K562 treated with DMSO at 1 percent for 12 hours (cell line): ENCODE measurements around the gene PRCP. TPM values are rescaled to one million over a fixed set of nuclear protein-coding genes. Genes with fewer than 3 reads are reported as not detected.

Experiments
- total RNA-seq: library from RNA; unstranded; fragments of 300-600 nt; gene quantifications from 2 replicates; pipeline ENCODE4 v1.2.3, GENCODE V29; 2022; ENCODE audit not compliant: insufficient read depth

PRCP gene
- 27.0 and 38.7 TPM in 2 replicates for total RNA-seq

DNA sequence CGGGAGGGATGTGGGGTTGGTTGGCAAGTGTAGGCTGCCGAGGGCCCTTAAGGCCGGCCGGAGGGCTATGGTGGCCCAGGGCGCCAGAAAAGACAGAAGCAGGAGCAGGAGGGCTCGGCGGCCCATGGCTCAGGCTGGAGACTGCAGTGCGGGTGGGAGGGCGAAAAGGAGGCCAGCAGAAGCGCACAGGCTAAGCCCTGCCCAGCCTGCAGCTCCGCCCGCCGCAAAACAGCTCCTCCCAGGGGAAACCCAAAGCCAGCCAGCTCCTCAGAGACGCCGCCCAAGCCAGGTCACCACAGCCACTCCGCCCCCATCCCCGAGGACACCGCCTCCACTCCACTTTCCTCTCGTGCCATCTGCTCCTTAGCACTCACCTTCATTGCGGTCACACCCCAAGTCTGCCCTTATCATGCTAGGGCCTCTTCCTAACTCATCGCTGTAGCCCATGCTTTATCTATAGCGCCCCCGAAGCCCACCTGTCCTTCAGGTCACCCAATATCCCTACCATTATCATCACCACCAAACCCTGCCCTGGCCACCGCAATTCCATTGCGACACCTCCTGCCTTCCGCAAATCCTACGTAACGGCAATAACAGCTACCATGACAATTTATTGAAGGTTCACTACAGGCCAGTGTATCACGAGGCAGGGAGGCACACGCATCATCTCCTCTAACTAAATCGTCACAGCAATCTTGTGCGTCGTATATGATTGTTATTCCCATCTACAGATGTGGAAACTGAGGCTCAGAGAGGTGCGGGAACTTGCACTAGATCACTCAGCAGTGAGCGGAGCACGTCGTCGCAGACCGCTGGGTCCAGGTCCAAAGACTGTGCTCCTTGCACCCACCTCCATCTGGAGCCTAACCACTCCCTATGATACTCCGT lies at the start of gene PRCP:
Gene PRCP (minus strand): TSS at position 154 of the 888 bp plus-strand sequence. CDS start 28 bp downstream, at position 126.

DNA sequence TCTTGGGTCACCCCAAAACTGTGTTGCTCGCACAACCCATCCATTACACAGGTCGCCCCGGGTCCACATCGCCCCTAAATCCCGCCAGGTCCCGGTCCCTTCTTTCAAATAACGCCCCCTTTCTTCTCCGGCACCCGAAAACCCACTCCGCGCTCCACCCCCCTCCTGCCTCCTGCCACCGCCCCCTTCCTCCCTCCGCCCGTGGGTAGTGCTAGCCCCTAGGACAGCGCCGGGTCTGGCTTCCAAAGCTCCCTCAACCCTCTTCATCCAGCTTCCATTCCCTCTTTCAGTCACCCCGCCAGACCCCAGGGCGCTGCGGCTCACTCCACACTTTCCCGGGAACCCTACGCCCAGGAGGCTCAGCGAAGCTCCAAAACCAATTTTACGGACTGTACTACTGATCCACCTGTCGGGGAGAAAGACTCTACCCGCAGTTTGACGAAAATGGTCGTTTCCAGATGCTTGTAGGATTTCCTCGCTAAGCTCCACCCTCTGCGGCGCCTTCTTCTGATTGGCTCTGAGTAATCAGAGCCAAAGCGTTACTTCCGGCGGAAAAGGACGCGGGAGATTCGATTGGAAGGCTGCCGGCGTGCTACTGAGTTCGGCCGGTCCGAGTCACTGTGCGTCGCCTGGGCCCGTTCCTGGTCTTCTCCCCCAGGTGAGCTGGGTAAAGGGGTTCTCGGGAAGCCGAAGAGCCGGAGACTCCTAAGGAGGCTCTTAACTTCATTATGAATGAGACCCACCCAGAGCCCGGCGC lies 1.1 kb upstream of the PRCP start, which contains the start of gene DDIAS:
Gene DDIAS (plus strand): TSS at position 572 of the 757 bp plus-strand sequence. CDS start 13,003 bp downstream, outside the sequence.

Other genes with a start within 250 kb of the PRCP start
- 0.19 TPM in 1 of 2 replicates, not detected in the other for gene FAM181B, start 166.6 kb downstream of the PRCP start, total RNA-seq
- 2.2 and 18.8 TPM in 2 replicates for gene DDIAS, start 1.3 kb upstream of the PRCP start, total RNA-seq
- gene RAB30, start 171.5 kb upstream of the PRCP start, total RNA-seq, result 1.3 and 2.2 TPM in 2 replicates